Activated B cell treated with CpG ODN at 0.5 μM for 24 hours (primary cell): ENCODE results near the gene NRROS. TPM values are rescaled to one million over a fixed set of nuclear protein-coding genes. Genes with fewer than 3 reads are reported as not detected.
"Not testable (repeated sequence)": the region's sequence is repeated elsewhere in the genome, so short reads cannot be mapped to it uniquely, and the experiment has no call there.

Experiments used
- ATAC-seq: fragments of 200-7000 bp; cut with Tn5 transposase; one replicate; pipeline ENCODE4 v1.10.0; 2021; ENCODE audit warnings: low read depth, mild to moderate bottlenecking, moderate library complexity
- CTCF ChIA-PET: fragments of 350-600 bp; sonication (Branson Sonifier 250); formaldehyde crosslinking; loops from one replicate; lab custom pipeline; 2021; ENCODE audit warnings: antibody characterized with exemption; lab: Charles Lee
- POLR2A ChIA-PET: fragments of 350-600 bp; sonication (Branson Sonifier 250); formaldehyde crosslinking; loops from one replicate; lab custom pipeline; 2021; ENCODE audit warnings: antibody characterized with exemption; lab: Charles Lee
- DNase-seq: peaks from one replicate; pipeline ENCODE4 v3.0.0; 2022
- H3K27ac Mint-ChIP-seq: one replicate; pipeline ENCODE4 v1.8.0; 2020; ENCODE audit warnings: mixed read lengths
- H3K27me3 Mint-ChIP-seq: one replicate; pipeline ENCODE4 v1.8.0; 2021; ENCODE audit warnings: mixed read lengths
- H3K36me3 Mint-ChIP-seq: one replicate; pipeline ENCODE4 v1.8.0; 2021; ENCODE audit warnings: low read depth, mixed read lengths
- H3K4me1 Mint-ChIP-seq: one replicate; pipeline ENCODE4 v1.8.0; 2021; ENCODE audit warnings: mixed read lengths
- H3K4me3 Mint-ChIP-seq: one replicate; pipeline ENCODE4 v1.8.0; 2020; ENCODE audit warnings: mild to moderate bottlenecking, mixed read lengths
- H3K9me3 Mint-ChIP-seq: one replicate; pipeline ENCODE4 v1.8.0; 2020; ENCODE audit warnings: mixed read lengths
- intact Hi-C: fragments of 100-400 bp; cut with micrococcal nuclease; formaldehyde crosslinking; loops from one replicate; pipeline ENCODE4 v1.15.1; 2024
- total RNA-seq: library from RNA; stranded (reverse); gene quantifications from 2 replicates; pipeline ENCODE4 v1.2.3, GENCODE V29; 2022
- TF ChIP-seq, protein P1 (sequence below): fragments of 200-600 bp; IDR thresholded peaks from one replicate; pipeline ENCODE4 v1.8.0; 2022; ENCODE audit warnings: antibody characterized with exemption, mild to moderate bottlenecking

Gene NRROS
- 88.5 and 92.4 TPM in 2 replicates for total RNA-seq

- Mint-ChIP-seq H3K36me3 (peaks cover 38% of the 10 kb centered on the region), H3K4me3 (peak within 1 kb of the TSS; percentile 90), H3K27ac (peak within 1 kb of the TSS; percentile 99), H3K9me3 (no peaks in the 10 kb centered on the region), H3K27me3 (no peaks in the 10 kb centered on the region), H3K4me1 (peaks cover 78% of the 10 kb centered on the region)
- DNase-seq (peak; percentile 67), ATAC-seq (peak; percentile 51)
- POLR2A ChIA-PET, result interaction anchor here (0.5 to 7.7 kb wide), 15 partner anchors 8 to 138 kb away, joined by 3 to 176 read pairs (median 7); partner anchors contain the start of genes CEP19, FBXO45, PAK2 and PIGX
- TF ChIP-seq, protein P1, sequence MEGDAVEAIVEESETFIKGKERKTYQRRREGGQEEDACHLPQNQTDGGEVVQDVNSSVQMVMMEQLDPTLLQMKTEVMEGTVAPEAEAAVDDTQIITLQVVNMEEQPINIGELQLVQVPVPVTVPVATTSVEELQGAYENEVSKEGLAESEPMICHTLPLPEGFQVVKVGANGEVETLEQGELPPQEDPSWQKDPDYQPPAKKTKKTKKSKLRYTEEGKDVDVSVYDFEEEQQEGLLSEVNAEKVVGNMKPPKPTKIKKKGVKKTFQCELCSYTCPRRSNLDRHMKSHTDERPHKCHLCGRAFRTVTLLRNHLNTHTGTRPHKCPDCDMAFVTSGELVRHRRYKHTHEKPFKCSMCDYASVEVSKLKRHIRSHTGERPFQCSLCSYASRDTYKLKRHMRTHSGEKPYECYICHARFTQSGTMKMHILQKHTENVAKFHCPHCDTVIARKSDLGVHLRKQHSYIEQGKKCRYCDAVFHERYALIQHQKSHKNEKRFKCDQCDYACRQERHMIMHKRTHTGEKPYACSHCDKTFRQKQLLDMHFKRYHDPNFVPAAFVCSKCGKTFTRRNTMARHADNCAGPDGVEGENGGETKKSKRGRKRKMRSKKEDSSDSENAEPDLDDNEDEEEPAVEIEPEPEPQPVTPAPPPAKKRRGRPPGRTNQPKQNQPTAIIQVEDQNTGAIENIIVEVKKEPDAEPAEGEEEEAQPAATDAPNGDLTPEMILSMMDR, result no peak
- CTCF ChIA-PET, result interaction anchor here (1.5 to 3.1 kb wide), 2 partner anchors 30 to 45 kb away, joined by 6 to 22 read pairs; no protein-coding TSS in a partner anchor
- intact Hi-C loops, result loop anchor here (1.0 to 10.0 kb wide), 2 partner anchors 30 to 1955 kb away; partner anchors contain the start of gene FAM43A
These were observed at the start of gene NRROS for GRCh38 chr3:196639483-196640296. TSS of gene NRROS (plus strand) at chr3:196639694. CDS start at chr3:196654540, 14,846 bp downstream.

- TF ChIP-seq, protein P1, result no peak
- CTCF ChIA-PET, result interaction anchor here (1.4 kb wide), 1 partner anchor 19 kb away, joined by 3 read pairs; no protein-coding TSS in a partner anchor
- peaks cover 4% of the 10 kb centered on the region for H3K27me3 Mint-ChIP-seq
- DNase-seq (no peak), ATAC-seq (no peak)
- intact Hi-C loops, result no loop called here
- no peak overlapping the region for H3K27ac Mint-ChIP-seq
- peaks cover 19% of the 10 kb centered on the region for H3K36me3 Mint-ChIP-seq
- POLR2A ChIA-PET, result interaction anchor here (0.6 kb wide), 1 partner anchor 271 kb away, joined by 3 read pairs; no protein-coding TSS in a partner anchor
- no peak overlapping the region for H3K4me3 Mint-ChIP-seq
- no peaks in the 10 kb centered on the region for H3K9me3 Mint-ChIP-seq
- H3K4me1 Mint-ChIP-seq, result no peaks in the 10 kb centered on the region
These were observed 49.2 kb upstream of the NRROS start for GRCh38 chr3:196590279-196590678.

DNA sequence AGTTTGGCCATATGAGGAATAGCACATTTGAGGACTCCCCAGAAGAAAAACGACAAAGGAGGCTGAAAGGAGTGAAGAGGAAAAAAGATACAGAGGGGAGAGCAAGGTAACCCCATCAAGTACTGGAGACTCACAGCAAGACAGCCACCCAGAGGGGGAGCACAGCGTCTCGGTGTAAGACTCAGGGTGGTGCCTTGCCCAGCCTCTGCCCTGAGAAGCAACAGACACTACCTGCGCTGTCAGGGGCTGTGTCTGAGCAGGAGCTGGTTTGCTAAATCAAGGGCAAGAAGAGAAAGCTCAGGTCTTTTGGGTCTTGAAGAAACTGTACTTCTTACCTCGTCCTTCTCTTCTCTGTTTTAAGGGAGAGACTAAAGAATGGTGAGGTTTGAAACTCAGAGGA, 43.1 kb upstream of the NRROS start:
- no peak for DNase-seq
- intact Hi-C loops, result no loop called here
- Mint-ChIP-seq H3K27ac (no peak overlapping the region), H3K4me1 (peaks cover 8% of the 10 kb centered on the region), H3K9me3 (no peaks in the 10 kb centered on the region), H3K36me3 (no peaks in the 10 kb centered on the region), H3K4me3 (no peak overlapping the region), H3K27me3 (peaks cover 17% of the 10 kb centered on the region)
- TF ChIP-seq, protein P1, result no peak
- ChIA-PET CTCF (no interaction called here), POLR2A (no interaction called here)
- no peak for ATAC-seq

DNA sequence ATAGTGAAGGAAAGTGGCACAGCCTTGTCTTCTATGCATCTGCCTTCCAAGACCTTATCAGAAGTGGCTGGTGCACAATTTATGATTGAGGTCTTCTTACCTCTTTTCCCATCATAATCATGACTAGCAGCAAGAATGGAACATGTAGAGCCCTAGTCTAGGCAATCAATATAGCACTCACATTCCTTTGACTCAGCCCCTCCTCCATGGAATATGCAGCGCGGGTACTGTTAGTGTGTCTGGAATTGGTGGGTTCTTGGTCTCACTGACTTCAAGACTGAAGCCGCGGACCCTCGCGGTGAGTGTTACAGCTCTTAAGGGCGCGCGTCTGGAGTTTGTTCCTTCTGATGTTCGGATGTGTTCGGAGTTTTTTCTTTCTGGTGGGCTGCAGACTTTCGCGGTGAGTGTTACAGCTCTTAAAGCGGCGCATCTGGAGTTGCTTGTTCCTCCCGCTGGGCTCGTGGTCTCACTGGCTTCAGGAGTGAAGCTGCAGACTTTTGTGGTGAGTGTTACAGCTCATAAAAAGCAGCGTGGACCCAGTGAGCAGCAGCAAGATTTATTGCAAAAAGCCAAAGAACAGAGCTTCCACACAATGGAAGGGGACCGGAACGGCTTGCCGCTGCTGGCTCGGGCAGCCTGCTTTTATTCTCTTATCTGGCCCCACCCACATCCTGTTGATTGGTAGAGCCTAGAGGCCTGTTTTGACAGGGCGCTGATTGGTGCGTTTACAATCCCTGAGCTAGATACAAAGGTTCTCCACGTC, 41.3 kb upstream of the NRROS start:
- CTCF ChIA-PET, H3K36me3 Mint-ChIP-seq, H3K27ac Mint-ChIP-seq, H3K9me3 Mint-ChIP-seq, DNase-seq, H3K4me1 Mint-ChIP-seq, intact Hi-C loops: not testable (repeated sequence)
- ATAC-seq, result peak; percentile 28
- peaks cover 17% of the 10 kb centered on the region for H3K27me3 Mint-ChIP-seq
- H3K4me3 Mint-ChIP-seq, result peak overlapping the region; percentile 82
- POLR2A ChIA-PET, result interaction anchor here (0.6 to 1.4 kb wide), 4 partner anchors 29 to 1061 kb away, joined by 3 to 7 read pairs (median 4); partner anchors contain the start of genes FBXO45, PAK2 and WDR53

- DNase-seq (no peak), ATAC-seq (no peak)
- H3K36me3 Mint-ChIP-seq, result no peaks in the 10 kb centered on the region
- H3K4me1 Mint-ChIP-seq, result peaks cover 13% of the 10 kb centered on the region
- TF ChIP-seq, protein P1, result no peak
- peaks cover 15% of the 10 kb centered on the region for H3K27me3 Mint-ChIP-seq
- intact Hi-C loops, result no loop called here
- no peak overlapping the region for H3K4me3 Mint-ChIP-seq
- no peak overlapping the region for H3K27ac Mint-ChIP-seq
- ChIA-PET POLR2A (no interaction called here), CTCF (interaction anchor here (1.1 kb wide), 1 partner anchor 10 kb away, joined by 4 read pairs; no protein-coding TSS in a partner anchor)
- H3K9me3 Mint-ChIP-seq, result no peaks in the 10 kb centered on the region
These were observed 39.8 kb upstream of the NRROS start for GRCh38 chr3:196599734-196600128.
